Memory B cell (primary cell): ENCODE measurements around the gene GCNT2.
"Not testable (repeated sequence)": the region's sequence is repeated elsewhere in the genome, so short reads cannot be mapped to it uniquely, and the experiment has no call there.

Source experiments
- ATAC-seq: fragments of 150-1000 bp; cut with Tn5 transposase; 2 replicates; pipeline ENCODE4 v1.10.0; 2021; ENCODE audit warnings: low read depth, mild to moderate bottlenecking, moderate library complexity
- DNase-seq, 2 donors: peaks; one replicate each; pipeline ENCODE4 v3.0.0; 2022; ENCODE audit warnings: low spot score in 2 of 2
- H3K27ac Mint-ChIP-seq: one replicate; pipeline ENCODE4 v1.8.0; 2022; ENCODE audit warnings: mild to moderate bottlenecking, moderate library complexity, mixed read lengths
- H3K27me3 Mint-ChIP-seq: one replicate; pipeline ENCODE4 v1.8.0; 2022; ENCODE audit warnings: mixed read lengths
- H3K36me3 Mint-ChIP-seq: one replicate; pipeline ENCODE4 v1.8.0; 2022; ENCODE audit warnings: mild to moderate bottlenecking, mixed read lengths
- H3K4me1 Mint-ChIP-seq: one replicate; pipeline ENCODE4 v1.8.0; 2022; ENCODE audit warnings: mixed read lengths
- H3K4me3 Mint-ChIP-seq: one replicate; pipeline ENCODE4 v1.8.0; 2022; ENCODE audit warnings: mild to moderate bottlenecking, moderate library complexity, mixed read lengths
- H3K9me3 Mint-ChIP-seq: one replicate; pipeline ENCODE4 v1.8.0; 2022; ENCODE audit warnings: mixed read lengths

Gene GCNT2

DNA sequence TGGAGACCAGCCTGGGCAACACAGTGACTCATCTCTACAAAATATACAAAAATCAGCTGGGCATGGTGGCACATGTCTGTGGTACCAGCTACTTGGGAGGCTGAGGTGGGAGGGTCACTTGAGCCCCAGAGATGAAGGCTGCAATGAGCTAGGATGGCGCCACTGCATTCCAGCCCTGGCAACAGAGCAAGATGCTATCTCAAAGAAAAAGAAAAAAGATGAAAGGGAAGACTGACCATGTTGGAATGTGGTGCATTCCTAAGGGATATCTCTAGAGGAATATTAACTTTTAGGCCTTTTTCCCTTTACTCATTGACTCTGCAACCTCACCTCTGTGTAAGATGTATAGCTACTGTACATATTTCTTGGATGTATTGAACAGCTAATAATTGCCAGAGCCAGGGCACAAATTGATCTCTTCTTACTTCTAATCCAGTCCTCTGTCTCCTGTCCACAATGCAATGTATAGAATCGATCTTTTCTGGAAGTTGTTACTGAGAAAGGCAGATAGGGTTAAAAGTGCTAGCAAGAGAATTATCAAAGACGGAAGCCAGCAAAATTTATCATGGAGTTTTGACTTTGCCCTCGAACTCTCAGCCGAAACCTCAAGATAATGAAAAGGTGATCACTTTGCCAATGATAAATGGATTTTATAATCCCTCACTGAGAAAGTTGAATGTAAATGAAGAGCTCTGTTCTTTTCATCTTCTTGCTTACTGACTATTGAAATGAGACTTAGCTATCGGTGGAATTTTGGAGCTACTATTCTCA lies 46.3 kb downstream of the GCNT2 start:
- no peaks in the 10 kb centered on the region for H3K9me3 Mint-ChIP-seq
- no peak for ATAC-seq
- H3K36me3 Mint-ChIP-seq, result peaks cover 38% of the 10 kb centered on the region
- H3K4me3 Mint-ChIP-seq, result no peak overlapping the region
- H3K4me1 Mint-ChIP-seq, result peaks cover 25% of the 10 kb centered on the region
- H3K27me3 Mint-ChIP-seq, result no peaks in the 10 kb centered on the region
- DNase-seq, result no peak
- H3K27ac Mint-ChIP-seq, result peak overlapping the region; percentile 3

DNA sequence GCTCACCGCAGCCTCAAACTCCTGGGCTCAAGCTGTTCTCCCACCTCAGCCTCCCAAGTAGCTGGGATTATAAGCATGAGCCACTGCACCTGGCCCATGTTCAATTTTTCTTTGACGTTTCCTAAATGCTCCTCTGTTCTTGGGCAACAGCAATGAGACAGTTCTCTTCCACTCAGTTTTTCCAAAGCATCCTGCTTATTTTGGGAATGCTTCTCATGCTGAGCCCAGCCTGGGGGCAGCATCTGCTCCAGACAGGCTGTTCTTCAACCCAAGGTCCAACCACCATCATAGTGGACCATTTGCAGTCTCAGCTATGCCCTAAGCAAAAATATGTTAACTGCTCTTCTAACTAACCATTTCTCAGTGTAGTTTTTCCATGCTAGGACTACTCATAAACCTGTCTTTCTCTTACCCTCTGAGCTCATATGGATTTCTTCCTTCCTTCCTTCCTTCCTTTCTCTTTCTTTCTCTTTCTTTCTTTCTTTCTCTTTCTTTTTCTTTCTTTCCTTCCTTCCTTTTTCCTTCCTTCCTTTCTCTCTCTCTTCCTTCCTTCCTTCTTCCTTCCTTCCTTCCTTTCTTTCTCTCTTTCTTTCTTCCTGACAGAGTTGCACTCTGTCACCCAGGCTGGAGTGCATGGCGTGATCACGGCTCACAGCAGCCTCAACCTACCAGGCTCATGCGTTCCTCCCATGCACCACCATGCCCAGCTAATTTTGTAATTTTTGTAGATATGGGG lies 48.4 kb downstream of the GCNT2 start:
- ATAC-seq, result no peak
- Mint-ChIP-seq H3K36me3 (peaks cover 41% of the 10 kb centered on the region), H3K27me3 (no peaks in the 10 kb centered on the region), H3K4me3 (no peak overlapping the region), H3K9me3 (no peaks in the 10 kb centered on the region), H3K27ac (no peak overlapping the region), H3K4me1 (peaks cover 27% of the 10 kb centered on the region)
- no peak for DNase-seq

DNA sequence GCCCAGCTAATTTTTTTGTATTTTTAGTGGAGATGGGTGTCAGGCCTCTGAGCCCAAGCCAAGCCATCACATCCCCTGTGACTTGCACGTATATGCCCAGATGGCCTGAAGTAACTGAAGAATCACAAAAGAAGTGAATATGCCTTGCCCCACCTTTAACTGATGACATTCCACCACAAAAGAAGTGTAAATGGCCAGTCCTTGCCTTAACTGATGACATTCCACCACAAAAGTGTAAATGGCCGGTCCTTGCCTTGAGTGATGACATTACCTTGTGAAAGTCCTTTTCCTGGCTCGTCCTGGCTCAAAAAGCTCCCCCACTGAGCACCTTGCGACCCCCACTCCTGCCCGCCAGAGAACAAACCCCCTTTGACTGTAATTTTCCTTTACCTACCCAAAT lies 54.4 kb downstream of the GCNT2 start:
- H3K4me1 Mint-ChIP-seq, H3K27me3 Mint-ChIP-seq, H3K27ac Mint-ChIP-seq, H3K4me3 Mint-ChIP-seq, ATAC-seq, DNase-seq, H3K9me3 Mint-ChIP-seq: not testable (repeated sequence)
- peaks cover 23% of the 10 kb centered on the region for H3K36me3 Mint-ChIP-seq

DNA sequence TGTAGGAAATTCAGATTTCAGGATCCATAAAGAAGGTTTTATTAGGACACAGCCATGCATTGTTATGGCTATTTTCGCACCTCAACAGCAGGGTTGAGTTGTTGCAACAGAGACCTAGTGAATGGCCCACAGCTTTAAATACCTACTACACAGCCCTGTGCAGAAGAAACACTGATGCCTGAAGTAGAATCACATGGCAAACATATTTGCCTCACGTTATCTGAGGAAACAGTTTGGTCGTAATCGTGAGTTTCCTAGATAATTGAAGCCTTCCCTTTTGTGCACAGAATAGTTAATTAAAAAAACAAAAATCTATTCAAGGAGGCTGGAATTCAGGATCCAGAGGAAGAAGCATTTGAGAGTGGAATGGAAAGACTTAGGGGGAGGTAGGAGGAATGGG lies 55.1 kb downstream of the GCNT2 start:
- H3K36me3 Mint-ChIP-seq, result peaks cover 21% of the 10 kb centered on the region
- DNase-seq, result no peak
- H3K4me1 Mint-ChIP-seq, result peaks cover 11% of the 10 kb centered on the region
- ATAC-seq, result no peak
- no peak overlapping the region for H3K4me3 Mint-ChIP-seq
- H3K9me3 Mint-ChIP-seq, result no peaks in the 10 kb centered on the region
- no peak overlapping the region for H3K27ac Mint-ChIP-seq
- no peaks in the 10 kb centered on the region for H3K27me3 Mint-ChIP-seq

DNA sequence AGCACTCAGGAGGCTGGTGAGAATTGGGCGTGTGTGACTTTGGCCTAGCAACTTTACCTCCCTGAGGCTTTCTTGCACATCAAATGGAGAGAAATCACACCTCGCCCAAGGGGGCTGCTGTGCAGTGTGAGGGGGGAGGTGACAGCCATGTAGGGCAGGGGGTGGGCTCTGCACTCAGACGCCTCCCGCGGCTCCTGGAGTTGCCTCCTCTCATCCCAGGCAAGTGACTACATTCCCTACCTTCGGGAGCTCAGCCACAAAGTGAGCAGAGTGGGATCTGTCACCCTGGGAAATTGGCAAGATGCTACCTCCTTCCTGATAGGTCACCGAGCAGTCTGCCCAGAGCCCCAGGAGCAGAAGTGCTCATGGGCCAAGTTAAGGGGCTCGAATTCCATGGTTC lies 56.0 kb downstream of the GCNT2 start:
- Mint-ChIP-seq H3K27me3 (no peaks in the 10 kb centered on the region), H3K9me3 (no peaks in the 10 kb centered on the region), H3K4me1 (peaks cover 11% of the 10 kb centered on the region), H3K4me3 (no peak overlapping the region), H3K27ac (no peak overlapping the region), H3K36me3 (peaks cover 18% of the 10 kb centered on the region)
- ATAC-seq (no peak), DNase-seq (no peak)

DNA sequence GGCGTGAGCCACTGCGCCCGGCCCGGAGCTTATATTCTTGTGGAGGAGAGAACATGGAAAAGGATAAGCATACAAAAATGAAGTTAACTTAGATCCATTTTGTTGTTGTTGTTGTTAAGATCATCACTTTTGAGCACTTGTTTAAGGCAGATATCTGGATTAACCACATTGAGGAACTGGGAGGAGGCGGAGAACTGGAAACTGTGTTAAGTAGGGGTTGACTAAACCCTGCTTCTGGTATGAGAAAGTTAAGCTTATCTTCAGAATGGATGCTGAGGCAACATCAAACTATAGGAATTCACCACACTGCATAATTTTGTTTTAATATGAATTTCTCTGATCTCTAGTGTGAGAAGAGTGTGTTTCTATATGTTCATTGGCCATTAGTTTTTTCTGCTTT lies 57.6 kb downstream of the GCNT2 start:
- Mint-ChIP-seq H3K36me3 (peaks cover 15% of the 10 kb centered on the region), H3K27ac (no peak overlapping the region), H3K4me3 (no peak overlapping the region), H3K27me3 (no peaks in the 10 kb centered on the region), H3K9me3 (no peaks in the 10 kb centered on the region), H3K4me1 (peaks cover 13% of the 10 kb centered on the region)
- ATAC-seq (no peak), DNase-seq (no peak)

DNA sequence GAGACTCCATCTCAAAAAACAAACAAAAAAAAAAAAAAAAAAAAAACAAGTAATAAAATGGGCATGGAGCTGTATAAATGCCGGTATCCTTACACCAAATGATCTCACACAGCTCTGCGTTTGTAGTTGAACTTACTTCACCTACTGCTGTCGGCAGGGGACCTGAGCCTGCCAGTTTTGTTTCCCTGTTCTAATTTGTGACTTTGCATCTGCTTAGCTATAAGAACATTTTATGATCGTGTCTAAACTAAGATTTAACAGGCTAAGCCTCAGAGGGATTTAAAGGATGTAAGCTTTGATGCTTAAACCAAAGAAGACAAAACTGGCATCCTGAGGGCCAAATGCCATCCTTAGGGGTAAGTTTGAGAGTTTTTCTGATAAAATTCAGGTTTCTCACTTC lies 58.7 kb downstream of the GCNT2 start:
- Mint-ChIP-seq H3K4me1 (peaks cover 12% of the 10 kb centered on the region), H3K9me3 (no peaks in the 10 kb centered on the region), H3K27ac (no peak overlapping the region), H3K27me3 (no peaks in the 10 kb centered on the region), H3K4me3 (no peak overlapping the region), H3K36me3 (peaks cover 11% of the 10 kb centered on the region)
- ATAC-seq, result no peak
- DNase-seq, result no peak

DNA sequence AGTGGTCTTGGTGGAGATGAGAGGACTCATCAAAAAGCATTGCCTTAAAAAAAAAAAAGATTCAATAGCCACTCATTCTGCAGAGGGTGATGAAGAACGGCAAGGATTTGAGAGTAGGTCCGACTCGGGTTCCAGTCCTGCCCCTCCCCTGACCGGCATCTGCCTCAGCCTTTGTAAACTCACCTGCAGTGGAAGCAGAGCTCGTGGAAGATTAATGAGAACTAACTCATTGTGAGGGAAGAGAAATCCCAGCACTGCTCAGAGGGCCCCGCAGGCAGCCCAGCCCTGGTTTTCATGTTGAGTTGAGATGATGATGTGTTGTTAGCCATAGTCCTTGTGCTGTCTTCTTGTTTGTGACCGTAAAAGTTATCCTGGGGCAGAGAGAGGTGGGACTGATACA lies 59.4 kb downstream of the GCNT2 start:
- H3K27ac Mint-ChIP-seq, result no peak overlapping the region
- no peaks in the 10 kb centered on the region for H3K27me3 Mint-ChIP-seq
- H3K36me3 Mint-ChIP-seq, result peaks cover 14% of the 10 kb centered on the region
- no peaks in the 10 kb centered on the region for H3K9me3 Mint-ChIP-seq
- no peak for DNase-seq
- no peak for ATAC-seq
- H3K4me1 Mint-ChIP-seq, result peaks cover 12% of the 10 kb centered on the region
- H3K4me3 Mint-ChIP-seq, result no peak overlapping the region

DNA sequence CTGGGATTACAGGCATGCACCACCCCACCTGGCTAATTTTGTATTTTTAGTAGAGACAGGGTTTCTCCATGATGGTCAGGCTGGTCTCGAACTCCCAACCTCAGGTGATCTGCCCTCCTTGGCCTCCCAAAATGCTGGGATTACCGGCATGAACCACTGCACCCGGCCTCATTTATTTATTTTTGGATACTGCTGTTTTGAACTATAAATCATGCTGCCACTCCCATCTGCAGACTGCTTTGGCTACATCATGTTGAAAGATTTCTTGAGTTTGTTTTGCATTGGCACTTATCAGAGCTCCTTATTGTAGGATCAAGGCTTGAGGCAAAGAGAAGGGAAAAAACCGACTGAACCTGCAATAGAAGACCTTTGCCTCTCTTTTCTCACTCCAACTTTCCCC lies 60.3 kb downstream of the GCNT2 start:
- ATAC-seq, H3K4me3 Mint-ChIP-seq, DNase-seq, H3K27me3 Mint-ChIP-seq, H3K27ac Mint-ChIP-seq, H3K9me3 Mint-ChIP-seq: not testable (repeated sequence)
- H3K36me3 Mint-ChIP-seq, result peaks cover 14% of the 10 kb centered on the region
- peaks cover 13% of the 10 kb centered on the region for H3K4me1 Mint-ChIP-seq

DNA sequence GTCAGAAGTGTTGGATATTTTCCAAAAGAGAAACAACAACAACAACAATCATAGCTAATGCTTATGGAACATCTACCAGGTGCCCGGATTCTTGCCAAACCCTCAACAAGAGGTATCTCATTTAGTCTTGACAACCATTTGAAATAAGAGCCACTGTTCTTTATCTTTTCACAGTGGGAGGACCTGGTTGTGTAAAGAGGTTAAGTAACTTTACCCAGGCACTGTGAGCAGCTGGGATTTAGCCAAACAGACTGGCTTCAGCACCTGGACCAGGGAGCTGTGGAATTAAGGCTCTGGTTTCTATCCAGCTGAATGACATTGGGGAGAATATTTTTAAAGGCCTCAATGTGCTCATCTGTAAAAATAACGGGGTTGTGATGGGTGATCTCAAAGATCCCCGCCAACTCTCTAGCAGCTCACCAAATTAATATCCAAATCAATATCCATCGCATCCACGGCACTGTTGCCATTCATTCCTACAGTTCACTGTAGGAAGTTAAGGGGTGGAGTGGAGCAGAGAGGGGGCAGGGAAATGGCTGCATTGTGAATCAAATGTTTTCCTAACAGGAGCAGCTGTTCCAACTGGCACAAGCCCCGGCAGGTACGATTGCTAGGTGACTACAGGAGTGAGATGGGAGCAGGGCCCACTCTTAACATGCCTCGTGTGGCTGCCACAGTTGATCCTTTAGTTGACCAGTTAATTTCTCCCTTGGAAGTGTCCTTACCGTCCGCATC lies 61.8 kb downstream of the GCNT2 start:
- Mint-ChIP-seq H3K4me3 (no peak overlapping the region), H3K27ac (no peak overlapping the region), H3K36me3 (peaks cover 12% of the 10 kb centered on the region), H3K4me1 (peaks cover 11% of the 10 kb centered on the region), H3K27me3 (no peaks in the 10 kb centered on the region), H3K9me3 (no peaks in the 10 kb centered on the region)
- DNase-seq (no peak), ATAC-seq (no peak)

DNA sequence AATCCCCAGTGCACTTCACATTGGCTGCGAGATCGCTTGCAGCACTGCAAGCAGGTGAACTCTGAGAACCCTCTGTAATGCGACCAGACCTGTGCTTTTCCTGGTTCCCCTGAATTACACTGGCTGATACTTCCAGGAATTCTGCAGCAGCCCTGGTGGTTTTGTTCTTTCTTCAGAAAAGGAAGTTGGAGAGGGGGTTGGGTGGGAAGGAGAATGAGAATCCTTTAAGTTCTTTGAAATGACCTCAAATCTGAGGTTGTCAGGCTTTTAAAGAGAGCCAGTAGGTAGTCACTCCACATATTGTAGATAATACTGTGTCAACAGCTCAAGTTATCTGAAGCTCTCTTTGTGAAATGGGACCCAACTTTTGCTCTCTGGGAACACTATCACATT lies 62.4 kb downstream of the GCNT2 start:
- Mint-ChIP-seq H3K36me3 (peaks cover 12% of the 10 kb centered on the region), H3K4me1 (peaks cover 11% of the 10 kb centered on the region), H3K27ac (no peak overlapping the region), H3K9me3 (no peaks in the 10 kb centered on the region), H3K27me3 (no peaks in the 10 kb centered on the region), H3K4me3 (no peak overlapping the region)
- DNase-seq (no peak), ATAC-seq (no peak)

DNA sequence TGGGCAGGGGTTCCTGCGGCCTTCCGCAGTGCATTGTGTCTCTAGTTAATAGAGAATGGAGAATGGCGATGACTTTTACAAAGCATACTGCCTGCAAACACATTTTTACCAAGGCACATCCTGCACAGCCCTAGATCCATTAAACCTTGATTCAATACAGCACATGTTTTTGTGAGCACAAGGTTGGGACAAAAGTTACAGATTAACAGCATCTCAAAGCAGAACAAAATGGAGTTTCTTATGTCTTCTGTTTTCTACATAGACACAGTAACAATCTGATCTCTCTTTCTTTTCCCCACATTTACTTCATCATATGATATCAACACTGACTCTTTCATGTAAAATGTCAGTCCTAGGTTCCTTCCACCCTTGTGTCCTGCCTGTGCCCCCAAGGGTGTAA lies 63.5 kb downstream of the GCNT2 start:
- Mint-ChIP-seq H3K27ac (no peak overlapping the region), H3K4me3 (no peak overlapping the region), H3K4me1 (peaks cover 11% of the 10 kb centered on the region), H3K9me3 (no peaks in the 10 kb centered on the region), H3K36me3 (peaks cover 12% of the 10 kb centered on the region), H3K27me3 (no peaks in the 10 kb centered on the region)
- ATAC-seq (no peak), DNase-seq (no peak)

DNA sequence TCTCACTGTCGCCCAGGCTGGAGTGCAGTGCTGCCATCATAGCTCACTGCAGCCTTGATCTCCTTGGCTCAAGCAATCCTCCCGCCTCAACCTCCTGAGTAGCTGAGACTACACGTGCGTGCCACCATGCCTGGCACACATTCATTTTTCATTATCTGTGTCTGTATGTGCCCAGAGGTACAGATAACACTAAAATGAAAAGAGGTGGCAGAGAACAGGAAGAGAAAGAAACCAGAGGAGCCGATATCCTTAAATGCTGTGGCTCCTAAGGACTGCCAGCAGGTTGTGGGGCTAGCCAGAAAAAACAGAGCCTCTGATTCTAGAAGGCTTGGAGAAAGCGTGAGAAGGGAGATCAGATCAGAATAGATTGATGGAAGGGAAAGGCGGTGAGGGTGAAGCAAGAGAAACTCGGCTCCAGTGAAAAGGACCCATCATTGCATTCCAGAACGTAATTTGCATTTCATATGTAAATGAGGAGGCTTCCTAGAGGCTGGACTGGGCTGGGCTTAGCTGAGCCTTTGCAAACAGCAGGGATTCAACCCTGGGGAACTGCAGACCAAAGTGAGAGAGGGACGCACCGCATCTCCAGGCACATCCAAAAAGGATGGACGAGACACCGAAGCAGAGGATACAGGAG lies 64.2 kb downstream of the GCNT2 start:
- Mint-ChIP-seq H3K36me3 (peaks cover 10% of the 10 kb centered on the region), H3K9me3 (no peaks in the 10 kb centered on the region), H3K27ac (no peak overlapping the region), H3K4me3 (no peak overlapping the region), H3K4me1 (peaks cover 9% of the 10 kb centered on the region), H3K27me3 (no peaks in the 10 kb centered on the region)
- DNase-seq (no peak), ATAC-seq (no peak)

DNA sequence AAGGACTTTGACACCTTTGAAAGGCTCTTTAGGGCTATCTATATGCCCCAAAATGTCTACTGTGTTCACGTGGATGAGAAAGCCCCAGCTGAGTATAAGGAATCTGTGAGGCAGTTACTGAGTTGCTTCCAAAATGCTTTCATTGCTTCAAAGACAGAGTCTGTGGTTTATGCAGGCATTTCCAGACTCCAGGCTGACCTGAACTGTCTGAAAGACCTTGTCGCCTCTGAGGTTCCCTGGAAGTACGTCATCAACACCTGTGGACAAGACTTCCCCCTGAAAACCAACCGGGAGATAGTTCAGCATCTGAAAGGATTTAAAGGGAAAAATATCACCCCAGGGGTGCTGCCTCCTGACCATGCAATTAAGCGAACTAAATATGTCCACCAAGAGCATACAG lies 65.2 kb downstream of the GCNT2 start:
- Mint-ChIP-seq H3K27me3 (no peaks in the 10 kb centered on the region), H3K4me3 (no peak overlapping the region), H3K36me3 (peaks cover 13% of the 10 kb centered on the region), H3K9me3 (no peaks in the 10 kb centered on the region), H3K4me1 (peaks cover 11% of the 10 kb centered on the region), H3K27ac (no peak overlapping the region)
- no peak for ATAC-seq
- DNase-seq, result no peak
